Loucy (cell line): Measurements from ENCODE around the gene GBA2.

ENCODE experiments used
- H2AFZ ChIP-seq: fragments of 200-600 bp; sonication (generic); 2 replicates; pipeline ENCODE4 v1.6.0; 2016; ENCODE audit warnings: antibody characterized with exemption, mild to moderate bottlenecking, low read length, moderate library complexity
- H3F3A ChIP-seq: fragments of 200-600 bp; 2 replicates; pipeline ENCODE4 v1.6.0; 2016; ENCODE audit warnings: antibody characterized with exemption, low read depth, mild to moderate bottlenecking
- H3K27me3 ChIP-seq: fragments of 200-600 bp; sonication (generic); 2 replicates; pipeline ENCODE4 v1.6.1; 2014; ENCODE audit warnings: low read length, mild to moderate bottlenecking; ENCODE audit not compliant: insufficient read depth, poor library complexity, severe bottlenecking
- H3K36me3 ChIP-seq: fragments of 200-600 bp; sonication (generic); 2 replicates; pipeline ENCODE4 v1.6.1; 2016; ENCODE audit warnings: low read length; ENCODE audit not compliant: insufficient read depth
- H3K4me1 ChIP-seq: fragments of 200-600 bp; sonication (generic); 2 replicates; pipeline ENCODE4 v1.5.1; 2014; ENCODE audit warnings: low read length, mild to moderate bottlenecking; ENCODE audit not compliant: insufficient read depth, poor library complexity, severe bottlenecking
- H3K4me2 ChIP-seq: fragments of 200-600 bp; sonication (generic); 2 replicates; pipeline ENCODE4 v1.6.0; 2014; ENCODE audit warnings: antibody characterized with exemption, low read length, low read depth, mild to moderate bottlenecking; ENCODE audit not compliant: poor library complexity, severe bottlenecking
- H3K4me3 ChIP-seq: fragments of 200-600 bp; sonication (generic); 2 replicates; pipeline ENCODE4 v1.5.1; 2014; ENCODE audit warnings: low read length, mild to moderate bottlenecking, mixed read lengths; ENCODE audit not compliant: poor library complexity, severe bottlenecking
- H3K79me2 ChIP-seq: fragments of 200-600 bp; sonication (generic); 2 replicates; pipeline ENCODE4 v1.6.1; 2014; ENCODE audit warnings: low read length; ENCODE audit not compliant: insufficient read depth
- H3K9ac ChIP-seq: fragments of 200-600 bp; sonication (generic); 2 replicates; pipeline ENCODE4 v1.6.0; 2014; ENCODE audit warnings: mild to moderate bottlenecking, low read depth, low read length, moderate library complexity; ENCODE audit not compliant: poor library complexity, severe bottlenecking
- H3K9me2 ChIP-seq: fragments of 200-600 bp; sonication (generic); replicated peaks from 2 replicates; pipeline ENCODE4 v1.6.1; 2016; ENCODE audit warnings: low read depth, low read length, mixed read lengths
- H3K9me3 ChIP-seq: fragments of 200-600 bp; sonication (generic); 2 replicates; pipeline ENCODE4 v1.6.1; 2014; ENCODE audit warnings: mild to moderate bottlenecking, antibody characterized with exemption, low read length, low read depth; ENCODE audit not compliant: insufficient read depth
- H4K20me1 ChIP-seq: fragments of 200-600 bp; sonication (generic); 2 replicates; pipeline ENCODE4 v1.6.0; 2014; ENCODE audit warnings: antibody characterized with exemption, low read length, mild to moderate bottlenecking; ENCODE audit not compliant: insufficient read depth, poor library complexity, severe bottlenecking
- CTCF ChIP-seq: fragments of 200-600 bp; sonication (generic); conservative IDR thresholded peaks from 2 replicates; pipeline ENCODE4 v1.5.1; 2014; ENCODE audit warnings: mild to moderate bottlenecking, antibody characterized with exemption, low read length
- EZH2phosphoT487 ChIP-seq: fragments of 200-600 bp; IDR thresholded peaks from 2 replicates; pipeline ENCODE4 v1.6.1; 2018; ENCODE audit warnings: antibody characterized with exemption, mild to moderate bottlenecking, moderate library complexity, borderline replicate concordance

GBA2 gene

GRCh38 chr9:35695943-35696401 is 53.1 kb downstream of the GBA2 start:
- Histone ChIP-seq H2AFZ (no peak overlapping the region), H3K4me1 (no peaks in the 10 kb centered on the region), H3K9me2 (no peaks in the 10 kb centered on the region), H3K4me2 (no peak overlapping the region), H3F3A (no peaks in the 10 kb centered on the region), H3K79me2 (no peaks in the 10 kb centered on the region), H3K4me3 (no peak overlapping the region), H3K36me3 (peaks cover 48% of the 10 kb centered on the region; the same call in 1 of the 2 replicates), H3K27me3 (no peaks in the 10 kb centered on the region), H3K9ac (no peak overlapping the region), H4K20me1 (no peaks in the 10 kb centered on the region), H3K9me3 (no peaks in the 10 kb centered on the region)
- TF ChIP-seq CTCF, result no peak

- Histone ChIP-seq H3K9me3 (no peaks in the 10 kb centered on the region), H3K9ac (no peak overlapping the region), H3K27me3 (no peaks in the 10 kb centered on the region), H3K4me3 (no peak overlapping the region), H3K79me2 (no peaks in the 10 kb centered on the region), H4K20me1 (no peaks in the 10 kb centered on the region), H2AFZ (no peak overlapping the region), H3F3A (no peaks in the 10 kb centered on the region), H3K36me3 (peaks cover 6% of the 10 kb centered on the region; the same call in 1 of the 2 replicates), H3K4me2 (peak overlapping the region; percentile 63), H3K4me1 (peaks cover 8% of the 10 kb centered on the region), H3K9me2 (no peaks in the 10 kb centered on the region)
- no peak for TF ChIP-seq EZH2phosphoT487
- TF ChIP-seq CTCF, result no peak
Observed at GRCh38 chr9:35691757-35692301, 57.2 kb downstream of the GBA2 start.

GRCh38 chr9:35691334-35691650 is 57.7 kb downstream of the GBA2 start:
- H2AFZ ChIP-seq, result peak overlapping the region; percentile 98
- peak overlapping the region; percentile 63 for H3K4me2 ChIP-seq
- H3K36me3 ChIP-seq, result peaks cover 5% of the 10 kb centered on the region; the same call in 1 of the 2 replicates
- no peak for TF ChIP-seq CTCF
- no peak for TF ChIP-seq EZH2phosphoT487
- H3K9me3 ChIP-seq, result no peaks in the 10 kb centered on the region
- H3K9ac ChIP-seq, result peak overlapping the region; percentile 91
- no peaks in the 10 kb centered on the region for H4K20me1 ChIP-seq
- H3K27me3 ChIP-seq, result no peaks in the 10 kb centered on the region
- H3K4me1 ChIP-seq, result peaks cover 8% of the 10 kb centered on the region
- H3K9me2 ChIP-seq, result no peaks in the 10 kb centered on the region
- no peaks in the 10 kb centered on the region for H3F3A ChIP-seq
- peak overlapping the region; percentile 88 for H3K4me3 ChIP-seq
- H3K79me2 ChIP-seq, result no peaks in the 10 kb centered on the region
